ENCODE measurements around the gene INSYN2B.

DNA sequence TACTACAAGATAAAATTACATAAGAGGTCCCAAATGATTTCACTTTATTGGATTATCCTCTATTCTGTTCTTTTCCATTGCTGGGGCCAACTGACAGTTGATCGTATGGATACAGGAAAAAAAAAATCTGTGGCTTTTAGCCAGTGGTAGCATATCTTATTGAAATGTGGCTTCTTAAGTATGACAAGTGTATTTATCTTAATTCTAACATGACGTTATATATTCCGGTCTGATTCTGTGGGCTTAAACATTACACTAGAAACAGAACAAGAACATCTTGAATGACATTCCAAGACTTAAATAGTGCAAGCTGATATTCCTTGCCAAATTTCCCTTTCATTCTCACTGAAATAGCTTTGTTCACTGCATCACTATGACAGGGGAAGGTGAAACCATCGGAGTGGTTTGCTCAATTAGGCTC, 117.9 kb downstream of the INSYN2B start:
- no peak for TF ChIP-seq CTCF (IDR thresholded peaks at IDR 0.05; ENCODE audit: poor library complexity)
- no peak for TF ChIP-seq EZH2 (IDR thresholded peaks at IDR 0.05; ENCODE audit: borderline replicate concordance)
- no peak for TF ChIP-seq EZH2phosphoT487 (IDR thresholded peaks at IDR 0.05; ENCODE audit: low read depth, severe bottlenecking, unreplicated experiment)

All from hepatocyte (in vitro differentiated cells).